CD1c-positive myeloid dendritic cell (primary cell): Measurements from ENCODE around the gene OR10X1.

Experiments
- DNase-seq: peaks from one replicate; pipeline ENCODE4 v3.0.0-alpha.2; 2016; ENCODE audit errors: extremely low spot score

Gene OR10X1

GRCh38 chr1:158579733-158580132 is at the start of gene OR10X1:
Gene OR10X1, minus strand, starts transcription at chr1:158579899. Its CDS starts 0 bp downstream, at chr1:158579899.
- DNase-seq = no peak

- DNase-seq = no peak
Measured at GRCh38 chr1:158613764-158614163, 34.1 kb upstream of the OR10X1 start.

- DNase-seq = no peak
Measured at GRCh38 chr1:158611916-158612315, 32.2 kb upstream of the OR10X1 start.

GRCh38 chr1:158607296-158607695 is 27.6 kb upstream of the OR10X1 start:
- DNase-seq = no peak

DNA sequence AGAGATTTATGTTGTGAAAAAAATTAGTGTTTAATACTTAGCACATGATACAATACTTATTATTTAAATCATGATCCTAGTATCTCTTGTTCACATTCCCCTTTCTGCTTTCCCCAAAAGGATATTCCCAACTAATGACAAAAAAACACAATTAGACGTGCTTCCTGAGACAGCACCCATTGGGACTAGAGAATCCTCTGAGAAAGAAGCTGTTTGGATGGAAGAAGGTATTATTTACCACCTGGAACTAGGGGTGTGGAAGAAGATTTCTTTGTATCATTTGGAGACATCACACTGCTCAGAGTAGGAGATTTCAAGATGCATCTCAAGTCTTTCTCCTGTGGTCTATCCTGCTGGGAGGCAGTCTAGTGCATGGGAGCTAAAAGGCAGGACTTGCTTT is 25.3 kb upstream of the OR10X1 start, which contains the start of gene OR10Z1:
Gene OR10Z1, plus strand, starts transcription at position 301 of the 400 bp plus-strand sequence. CDS start 1,171 bp downstream, outside the sequence.
- DNase-seq = no peak

GRCh38 chr1:158600735-158601134 is 21.0 kb upstream of the OR10X1 start:
- DNase-seq = no peak

DNA sequence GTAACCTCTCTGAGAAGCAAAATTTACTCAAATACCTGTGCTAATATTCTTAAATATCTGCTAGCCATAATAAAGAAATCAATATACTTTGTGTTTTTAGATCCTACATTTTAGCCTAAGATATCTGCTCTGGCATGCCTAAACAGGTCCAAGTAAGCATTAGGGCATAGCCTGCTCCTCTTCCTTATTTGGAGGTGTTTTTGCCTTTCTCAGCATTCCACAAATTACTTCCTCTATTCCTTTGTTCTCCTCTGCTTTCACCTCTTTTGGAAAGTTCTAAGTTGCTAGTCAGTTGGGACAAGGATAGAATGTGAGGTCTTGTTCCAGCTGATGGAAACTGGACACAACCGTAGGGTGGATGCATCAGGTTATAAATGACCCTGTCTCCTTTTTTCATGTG is 7.2 kb upstream of the OR10X1 start:
- DNase-seq = no peak

DNA sequence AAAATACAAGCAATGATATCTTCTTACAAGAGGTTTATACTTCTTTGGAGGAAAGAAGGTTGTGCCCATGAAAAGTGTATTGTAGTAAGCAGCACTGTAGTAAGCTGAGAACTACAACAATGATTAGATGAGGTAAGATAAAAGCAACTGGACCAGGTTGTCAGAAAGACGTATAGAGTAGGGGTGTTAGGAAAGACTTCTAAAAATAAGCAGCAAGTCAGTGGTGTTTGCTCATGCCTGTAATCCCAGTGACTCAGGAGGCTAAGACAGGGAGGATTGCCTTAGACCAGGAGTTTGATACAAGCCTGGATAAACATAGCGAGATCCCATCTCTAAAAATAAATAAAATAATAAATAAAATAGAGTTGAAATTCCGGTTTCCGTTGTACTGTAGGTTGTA is 4.3 kb upstream of the OR10X1 start:
- no peak for DNase-seq

GRCh38 chr1:158577561-158577960 is 2.1 kb downstream of the OR10X1 start:
- no peak for DNase-seq

DNA sequence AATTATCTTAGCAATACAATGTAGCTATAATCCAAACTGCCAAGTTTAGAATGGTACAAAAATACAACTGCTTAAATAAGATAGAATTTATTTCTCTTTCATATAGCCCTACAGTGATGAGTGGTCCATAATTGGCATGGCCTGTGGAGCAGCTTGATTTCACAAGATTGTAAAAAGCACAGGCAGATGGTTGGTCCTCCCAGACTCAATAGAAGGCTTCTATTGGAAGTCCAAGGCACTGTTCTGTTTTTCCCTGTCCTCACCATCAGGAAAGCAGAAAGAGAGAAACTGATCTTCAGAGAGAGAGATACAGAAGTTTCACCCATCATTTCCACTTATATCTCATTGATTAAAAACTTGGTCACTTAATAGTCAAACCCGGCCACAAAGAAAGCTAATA is 7.5 kb downstream of the OR10X1 start:
- DNase-seq = no peak

DNA sequence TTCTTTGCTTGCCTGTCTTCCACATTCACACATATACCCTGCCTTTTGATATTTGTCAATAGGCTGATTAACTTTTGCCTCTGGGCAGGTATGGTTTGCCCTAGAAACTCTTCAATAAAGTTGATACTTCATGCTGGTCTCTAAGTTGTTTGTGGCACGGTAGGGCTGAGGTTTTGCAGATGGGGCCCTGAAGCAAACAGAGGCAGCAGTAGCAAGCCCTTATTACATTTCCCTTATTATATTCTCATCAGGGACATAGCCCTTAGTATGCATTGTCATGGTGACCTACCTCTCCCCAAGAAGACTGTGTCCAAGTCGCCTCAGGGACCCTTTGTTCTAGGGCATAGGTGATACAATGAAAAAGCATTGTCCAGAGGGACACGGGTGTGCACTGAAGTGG is 9.2 kb downstream of the OR10X1 start, which contains the start of gene OR6P1:
Gene OR6P1, minus strand, starts transcription at position 101 of the 400 bp plus-strand sequence. CDS start 6,976 bp downstream, outside the sequence.
- no peak for DNase-seq

GRCh38 chr1:158564608-158565007 is 15.1 kb downstream of the OR10X1 start:
- DNase-seq = peak; percentile 17

DNA sequence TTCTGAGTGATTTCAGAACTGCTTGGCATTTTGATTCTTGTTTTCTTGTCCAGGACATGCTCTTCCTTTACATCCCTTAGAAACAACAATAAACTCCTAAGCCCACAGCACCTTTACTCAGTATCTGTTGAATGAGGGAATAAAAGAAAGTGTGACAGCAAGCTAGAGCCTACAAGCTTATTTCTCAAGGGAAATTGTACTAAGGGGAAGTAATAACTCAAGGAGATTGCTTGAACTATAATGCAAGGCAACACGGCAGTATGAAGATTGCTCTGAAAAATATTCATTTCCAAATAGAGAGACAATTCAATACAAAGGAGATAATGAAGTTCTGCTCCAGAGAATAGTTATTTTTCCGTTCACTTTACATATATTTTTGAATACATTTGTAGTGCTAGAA is 15.8 kb downstream of the OR10X1 start:
- no peak for DNase-seq

GRCh38 chr1:158559696-158560095 is 20.0 kb downstream of the OR10X1 start:
- no peak for DNase-seq

DNA sequence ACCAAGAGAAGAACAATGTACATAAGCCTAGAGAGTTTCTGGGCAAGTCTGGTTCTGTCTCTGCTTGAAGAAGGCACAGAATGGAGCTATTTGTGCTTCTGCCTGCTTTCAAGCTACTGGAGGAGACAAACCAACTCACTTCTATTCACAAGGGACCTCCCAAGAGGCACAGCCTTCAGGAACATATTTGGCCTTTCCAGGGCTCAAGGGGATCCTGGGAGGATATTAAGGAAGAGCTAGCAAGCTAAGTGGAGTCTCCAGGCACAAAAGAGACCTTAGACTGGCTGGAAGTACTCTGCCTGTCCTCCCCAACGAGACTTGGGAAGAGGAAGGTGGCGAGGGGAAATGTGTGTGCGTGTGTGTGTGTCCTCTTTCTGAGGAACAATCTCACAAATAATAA is 25.3 kb downstream of the OR10X1 start, which contains the start of gene OR6Y1:
Gene OR6Y1, minus strand, starts transcription at position 54 of the 400 bp plus-strand sequence. CDS start 6,300 bp downstream, outside the sequence.
- DNase-seq = no peak

GRCh38 chr1:158552296-158552695 is 27.4 kb downstream of the OR10X1 start:
- no peak for DNase-seq

GRCh38 chr1:158547533-158547932 is 32.2 kb downstream of the OR10X1 start:
- no peak for DNase-seq

DNA sequence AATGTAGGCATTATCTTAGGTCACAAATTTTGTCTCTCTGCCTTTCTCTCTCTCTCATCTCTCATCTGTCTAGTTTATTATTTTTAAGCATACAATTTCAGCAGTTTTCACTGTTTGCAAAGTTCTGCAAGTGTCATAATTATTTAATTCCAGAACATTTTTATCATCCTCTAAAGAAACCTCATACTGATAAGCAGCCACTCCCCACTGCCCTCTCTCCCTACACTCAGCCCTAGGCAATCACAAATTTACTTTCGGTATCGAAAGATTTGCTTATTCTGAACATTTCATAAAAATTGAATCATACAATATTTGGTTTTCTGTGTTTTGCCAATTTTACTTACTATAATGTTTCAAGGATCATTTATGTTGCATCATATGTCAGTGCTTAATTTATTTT is 42.1 kb downstream of the OR10X1 start:
- DNase-seq = no peak

DNA sequence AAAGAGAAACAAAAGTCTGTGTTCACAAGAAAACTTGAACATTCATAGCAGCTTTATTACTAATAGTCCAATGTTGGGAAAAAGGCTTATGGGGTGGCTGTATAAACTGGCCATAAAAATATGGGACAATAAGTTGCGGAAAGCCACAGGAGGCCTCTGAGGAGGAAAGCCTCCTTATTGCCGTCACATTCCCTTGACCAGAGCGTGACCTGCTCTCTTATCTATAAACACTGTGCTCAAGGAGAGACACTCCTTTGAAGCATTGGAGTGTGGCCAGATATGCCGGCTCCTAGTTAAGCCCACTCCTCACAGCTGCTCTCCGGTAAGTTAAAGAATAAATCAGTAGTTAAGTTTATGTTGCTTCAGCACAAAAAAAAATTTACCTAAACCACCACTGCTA is 45.2 kb downstream of the OR10X1 start:
- no peak for DNase-seq
